ENCODE data around the gene ACSS3. TPM values are rescaled to one million over a fixed set of nuclear protein-coding genes. Genes with fewer than 3 reads are reported as not detected.

Gene ACSS3
- total and polyA plus RNA-seq, 2 donors (not counting 1 experiment from before 2014, with no cell fraction given): not detected

DNA sequence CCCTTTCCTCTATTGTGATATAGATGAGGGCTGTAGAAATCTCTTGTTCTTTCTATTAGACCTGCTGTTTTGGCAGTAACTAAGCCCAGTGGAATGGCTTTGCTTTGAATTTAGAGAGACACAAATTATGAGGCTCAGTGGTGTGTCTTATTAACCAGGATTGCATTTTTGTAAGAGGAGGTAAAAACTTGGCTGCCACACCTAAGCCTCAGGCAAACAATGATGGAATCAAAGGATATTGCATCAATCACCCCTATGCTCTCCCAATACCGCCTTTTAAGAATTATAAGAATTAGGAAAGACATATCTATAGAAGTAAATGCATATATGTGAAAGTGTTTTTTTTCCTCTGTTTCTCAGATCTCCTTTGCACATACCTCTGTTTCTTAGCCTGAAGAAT lies 63.3 kb downstream of the ACSS3 start:
- H3K27me3 ChIP-seq (replicated peaks in 1 of 4; ENCODE audit: control extremely low read depth in 1 of 4, control insufficient read depth in 3 of 4, insufficient read depth in 4 of 4, low read length in 3 of 4): no peaks in the 10 kb centered on the region
- no peak overlapping the region for H3K27ac Mint-ChIP-seq
- no peak overlapping the region for H3K4me3 Mint-ChIP-seq
- DNase-seq (no peak), ATAC-seq (ENCODE audit: low read depth) (no peak)
- no peaks in the 10 kb centered on the region for H3K4me1 ChIP-seq (ENCODE audit: control insufficient read depth in 2 of 2, insufficient read depth in 2 of 2, low read length in 2 of 2)
- H4K20me1 ChIP-seq (ENCODE audit: control insufficient read depth, insufficient read depth, low read length, poor library complexity, severe bottlenecking): no peaks in the 10 kb centered on the region
- POLR2A ChIA-PET: no interaction called here
- no peaks in the 10 kb centered on the region for H3K27me3 Mint-ChIP-seq
- no peak overlapping the region for H3K27ac ChIP-seq (ENCODE audit: low read length in 2 of 2)
- CTCF ChIA-PET: no interaction called here
- H3K9me3 Mint-ChIP-seq (ENCODE audit: insufficient read depth): no peaks in the 10 kb centered on the region
- no CpG with 5 or more reads among the region's 1 CpG for WGBS (ENCODE audit: insufficient coverage)
- H3K79me2 ChIP-seq (ENCODE audit: control insufficient read depth, insufficient read depth, low read length): no peaks in the 10 kb centered on the region
- H3K9ac ChIP-seq (ENCODE audit: low read length): no peak overlapping the region
- no peak for TF ChIP-seq EZH2 (IDR thresholded peaks at IDR 0.05; ENCODE audit: borderline replicate concordance, insufficient read depth, low read depth, low read length, poor library complexity, severe bottlenecking)
- TF ChIP-seq, protein P1, sequence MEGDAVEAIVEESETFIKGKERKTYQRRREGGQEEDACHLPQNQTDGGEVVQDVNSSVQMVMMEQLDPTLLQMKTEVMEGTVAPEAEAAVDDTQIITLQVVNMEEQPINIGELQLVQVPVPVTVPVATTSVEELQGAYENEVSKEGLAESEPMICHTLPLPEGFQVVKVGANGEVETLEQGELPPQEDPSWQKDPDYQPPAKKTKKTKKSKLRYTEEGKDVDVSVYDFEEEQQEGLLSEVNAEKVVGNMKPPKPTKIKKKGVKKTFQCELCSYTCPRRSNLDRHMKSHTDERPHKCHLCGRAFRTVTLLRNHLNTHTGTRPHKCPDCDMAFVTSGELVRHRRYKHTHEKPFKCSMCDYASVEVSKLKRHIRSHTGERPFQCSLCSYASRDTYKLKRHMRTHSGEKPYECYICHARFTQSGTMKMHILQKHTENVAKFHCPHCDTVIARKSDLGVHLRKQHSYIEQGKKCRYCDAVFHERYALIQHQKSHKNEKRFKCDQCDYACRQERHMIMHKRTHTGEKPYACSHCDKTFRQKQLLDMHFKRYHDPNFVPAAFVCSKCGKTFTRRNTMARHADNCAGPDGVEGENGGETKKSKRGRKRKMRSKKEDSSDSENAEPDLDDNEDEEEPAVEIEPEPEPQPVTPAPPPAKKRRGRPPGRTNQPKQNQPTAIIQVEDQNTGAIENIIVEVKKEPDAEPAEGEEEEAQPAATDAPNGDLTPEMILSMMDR (IDR thresholded peaks at IDR 0.05): no peak
- no peaks in the 10 kb centered on the region for H3K9me3 ChIP-seq (ENCODE audit: control extremely low read depth in 1 of 3, control insufficient read depth in 2 of 3, insufficient read depth in 1 of 3, low read length in 2 of 3)
- H3K4me2 ChIP-seq (replicated peaks; ENCODE audit: low read depth, low read length, poor library complexity, severe bottlenecking): no peak overlapping the region
- H3K36me3 ChIP-seq (replicated peaks in 1 of 2; ENCODE audit: control extremely low read depth in 1 of 2, control insufficient read depth in 1 of 2, extremely low read depth in 1 of 2, insufficient read depth in 2 of 2, low read length in 1 of 2): no peaks in the 10 kb centered on the region
- no peak overlapping the region for H2AFZ ChIP-seq (ENCODE audit: insufficient read depth, low read depth, low read length, poor library complexity, severe bottlenecking)
- no peak overlapping the region for H3K4me3 ChIP-seq (ENCODE audit: control extremely low read depth in 1 of 5, extremely low read depth in 1 of 5, insufficient read depth in 1 of 5, low read depth in 2 of 5, low read length in 4 of 5)
- no peaks in the 10 kb centered on the region for H3K4me1 Mint-ChIP-seq
- intact Hi-C loops (cut with micrococcal nuclease): no loop called here

DNA sequence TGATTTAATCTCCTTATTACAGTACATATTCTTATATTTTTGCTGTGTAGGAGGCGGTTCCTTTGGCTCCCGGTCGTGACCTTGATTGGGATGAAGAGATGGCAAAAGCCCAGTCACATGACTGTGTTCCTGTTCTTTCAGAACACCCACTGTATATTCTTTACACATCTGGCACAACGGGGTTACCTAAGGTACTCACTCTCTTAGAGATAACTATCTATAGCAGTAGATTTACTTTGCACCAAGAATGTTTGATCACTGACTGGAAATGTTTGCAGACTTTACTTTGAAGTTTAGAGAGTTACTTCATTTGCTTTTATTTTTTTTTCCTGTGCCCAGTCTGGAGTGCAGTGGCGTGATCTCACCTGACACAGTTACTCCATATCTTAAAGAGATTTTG lies 65.2 kb downstream of the ACSS3 start:
- intact Hi-C loops (cut with micrococcal nuclease): no loop called here
- POLR2A ChIA-PET: no interaction called here
- Mint-ChIP-seq H3K4me1 (no peaks in the 10 kb centered on the region), H3K9me3 (ENCODE audit: insufficient read depth) (no peaks in the 10 kb centered on the region), H3K4me3 (no peak overlapping the region), H3K27ac (no peak overlapping the region), H3K27me3 (no peaks in the 10 kb centered on the region)
- CTCF ChIA-PET: no interaction called here
- H3K4me3 ChIP-seq (ENCODE audit: control extremely low read depth in 1 of 5, extremely low read depth in 1 of 5, insufficient read depth in 1 of 5, low read depth in 2 of 5, low read length in 4 of 5): no peak overlapping the region
- no peak overlapping the region for H3K4me2 ChIP-seq (replicated peaks; ENCODE audit: low read depth, low read length, poor library complexity, severe bottlenecking)
- no peak overlapping the region for H2AFZ ChIP-seq (ENCODE audit: insufficient read depth, low read depth, low read length, poor library complexity, severe bottlenecking)
- no peak overlapping the region for H3K9ac ChIP-seq (ENCODE audit: low read length)
- no peak overlapping the region for H3K27ac ChIP-seq (ENCODE audit: low read length in 2 of 2)
- no peak for ATAC-seq (ENCODE audit: low read depth)
- DNase-seq: no peak
- no peaks in the 10 kb centered on the region for H3K4me1 ChIP-seq (ENCODE audit: control insufficient read depth in 2 of 2, insufficient read depth in 2 of 2, low read length in 2 of 2)
- TF ChIP-seq EZH2 (IDR thresholded peaks at IDR 0.05; ENCODE audit: borderline replicate concordance, insufficient read depth, low read depth, low read length, poor library complexity, severe bottlenecking): no peak
- TF ChIP-seq, protein P1 (IDR thresholded peaks at IDR 0.05): no peak
- no peaks in the 10 kb centered on the region for H4K20me1 ChIP-seq (ENCODE audit: control insufficient read depth, insufficient read depth, low read length, poor library complexity, severe bottlenecking)
- H3K27me3 ChIP-seq (replicated peaks in 1 of 4; ENCODE audit: control extremely low read depth in 1 of 4, control insufficient read depth in 3 of 4, insufficient read depth in 4 of 4, low read length in 3 of 4): no peaks in the 10 kb centered on the region
- H3K9me3 ChIP-seq (ENCODE audit: control extremely low read depth in 1 of 3, control insufficient read depth in 2 of 3, insufficient read depth in 1 of 3, low read length in 2 of 3): no peaks in the 10 kb centered on the region
- H3K36me3 ChIP-seq (replicated peaks in 1 of 2; ENCODE audit: control extremely low read depth in 1 of 2, control insufficient read depth in 1 of 2, extremely low read depth in 1 of 2, insufficient read depth in 2 of 2, low read length in 1 of 2): no peaks in the 10 kb centered on the region
- no CpG with 5 or more reads among the region's 5 CpGs for WGBS (ENCODE audit: insufficient coverage)
- no peaks in the 10 kb centered on the region for H3K79me2 ChIP-seq (ENCODE audit: control insufficient read depth, insufficient read depth, low read length)
